ENCODE data around the gene HSBP1. TPM values are rescaled to one million over a fixed set of nuclear protein-coding genes. Genes with fewer than 3 reads are reported as not detected.

Gene HSBP1
- total and polyA plus RNA-seq, 2 of the 4 experiments (the other 2 are of a cell fraction): 8.8 to 65.2 TPM

GRCh38 chr16:83808573-83809014 lies 816 bp downstream of the HSBP1 start:
- intact Hi-C loops (cut with micrococcal nuclease): loop anchor here (5.0 kb wide), 1 partner anchor 121 kb away; no protein-coding TSS in a partner anchor
- Histone ChIP-seq H3K4ac (ENCODE audit: low read depth, low read length) (peak overlapping the region; percentile 9), H2AFZ (replicated peaks; ENCODE audit: low read length, poor library complexity) (peak overlapping the region; percentile 99), H2AK5ac (ENCODE audit: low read depth, low read length) (no peak overlapping the region), H4K91ac (ENCODE audit: insufficient read depth, low read depth, low read length) (no peak overlapping the region; the same call in 1 of the 2 replicates), H2BK5ac (ENCODE audit: low read depth, low read length, poor library complexity, severe bottlenecking) (peak overlapping the region; percentile 27), H3K4me3 (ENCODE audit: insufficient read depth, low read depth, low read length) (peak overlapping the region; percentile 96), H2BK120ac (ENCODE audit: low read depth, low read length) (no peak overlapping the region), H3K27me3 (ENCODE audit: control insufficient read depth, insufficient read depth, low read length) (no peaks in the 10 kb centered on the region), H3K56ac (ENCODE audit: extremely low read depth, insufficient read depth, low read length) (peak overlapping the region; percentile 14; the same call in 1 of the 2 replicates), H3K18ac (ENCODE audit: low read depth, low read length) (no peak overlapping the region), H4K5ac (ENCODE audit: low read depth, low read length) (0 out of 2 replicates have a peak overlapping the region, but pooled peaks have one; percentile 27), H3K9me3 (ENCODE audit: control insufficient read depth, insufficient read depth, low read length) (no peaks in the 10 kb centered on the region), H2BK20ac (ENCODE audit: low read depth, low read length) (no peak overlapping the region), H2AK9ac (replicated peaks; ENCODE audit: low read depth, low read length, poor library complexity) (no peak overlapping the region), H2BK15ac (ENCODE audit: low read depth, low read length) (no peak overlapping the region), H3K14ac (replicated peaks; ENCODE audit: low read depth, low read length) (peak overlapping the region; percentile 33), H4K8ac (ENCODE audit: low read depth in 2 of 2, low read length in 2 of 2) (peak overlapping the region; percentile 77 to 97; a peak in 3 of 4 replicates), H3K9ac (ENCODE audit: low read depth, low read length) (peak overlapping the region; percentile 97), H3K4me2 (ENCODE audit: low read depth, low read length) (peak overlapping the region; percentile 94), H4K20me1 (ENCODE audit: insufficient read depth, low read length) (peaks cover 9% of the 10 kb centered on the region; the same call in 1 of the 2 replicates), H3K23ac (ENCODE audit: low read depth, low read length) (peak overlapping the region; percentile 29; the same call in 1 of the 2 replicates), H3K27ac (ENCODE audit: insufficient read depth, low read length) (peak overlapping the region; percentile 86), H3K36me3 (ENCODE audit: control insufficient read depth, insufficient read depth, low read length) (peaks cover 6% of the 10 kb centered on the region; the same call in 1 of the 2 replicates), H3K4me1 (ENCODE audit: control insufficient read depth, insufficient read depth, low read length) (peaks cover 9% of the 10 kb centered on the region), H3K9me1 (ENCODE audit: insufficient read depth, low read length) (peaks cover 10% of the 10 kb centered on the region), H3K79me1 (ENCODE audit: low read depth in 1 of 2, low read length in 2 of 2) (peaks cover 23 to 31% of the 10 kb centered on the region in 2 experiments)
- dilution Hi-C loops (cut with HindIII; ENCODE audit: low sequenced_read_pairs, unreplicated experiment): no loop called here
- TF ChIP-seq BHLHE40 (IDR thresholded peaks at IDR 0.05; ENCODE audit: low read depth, low read length): no peak
- TF ChIP-seq RFX5 (IDR thresholded peaks at IDR 0.05; ENCODE audit: low read depth, low read length): no peak
- no TSS peak for BruUV-seq (replicated peaks)
- ChIA-PET POLR2A (ENCODE audit: unreplicated experiment) (no interaction called here), CTCF (no interaction called here)
- ATAC-seq (ENCODE audit: low read depth): no peak
- in situ Hi-C loops (cut with MboI; ENCODE audit: low sequenced_read_pairs): no loop called here
- no peak for DNase-seq
- WGBS, 2 experiments (ENCODE audit: extremely low coverage in 2 of 2, insufficient read length in 1 of 2): no CpG with 5 or more reads among the region's 11 CpGs
